ENCODE results near the gene SPINK1.
"Not testable (repeated sequence)": the region's sequence is repeated elsewhere in the genome, so short reads cannot be mapped to it uniquely, and the experiment has no call there.

SPINK1 gene, protein sequence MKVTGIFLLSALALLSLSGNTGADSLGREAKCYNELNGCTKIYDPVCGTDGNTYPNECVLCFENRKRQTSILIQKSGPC

GRCh38 chr5:147831465-147831864, at the start of gene SPINK1:
Gene SPINK1 (minus strand): TSS chr5:147831671. CDS start chr5:147831577, 94 bp downstream.
- no peak for DNase-seq

DNA sequence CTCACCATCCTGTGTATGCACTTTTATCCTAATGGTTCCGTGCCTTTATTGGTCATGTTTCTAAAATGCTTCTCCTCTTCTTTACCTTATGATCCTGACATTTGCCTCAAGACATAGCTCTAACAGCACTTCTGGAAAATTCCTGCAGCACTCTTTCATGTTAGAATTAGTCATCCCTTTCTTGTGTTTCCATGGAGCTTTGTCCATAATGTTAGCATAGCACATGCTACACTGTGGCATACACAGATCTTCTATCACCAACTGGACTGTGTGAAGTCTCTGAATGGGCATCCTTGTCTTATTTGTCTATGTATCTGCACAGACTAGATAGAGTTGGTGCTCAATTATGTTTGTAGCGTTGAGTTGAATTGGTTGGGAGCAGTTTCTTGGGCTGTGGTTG, 49.0 kb upstream of the SPINK1 start:
- DNase-seq = no peak

DNA sequence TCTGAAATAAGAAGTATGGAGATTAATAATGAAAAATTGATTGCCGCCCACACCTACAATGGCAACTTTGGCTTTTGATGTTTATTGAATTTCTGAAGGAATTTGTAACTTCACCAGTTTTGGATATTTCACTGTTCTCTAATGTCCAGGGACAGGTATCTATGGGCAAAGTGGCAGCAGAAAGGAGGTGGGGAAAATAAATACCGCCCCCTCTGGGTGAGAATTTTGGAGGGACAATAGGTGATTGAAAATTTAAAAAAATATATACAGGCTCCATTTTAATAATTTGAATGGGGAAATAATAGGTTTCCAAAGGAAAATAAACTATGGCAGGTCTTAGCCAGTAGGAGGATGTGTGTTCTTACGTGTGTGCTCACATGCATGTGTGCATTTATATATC, 48.3 kb upstream of the SPINK1 start:
- DNase-seq = no peak

GRCh38 chr5:147878066-147878759, 46.7 kb upstream of the SPINK1 start, which contains the start of gene SCGB3A2:
Gene SCGB3A2 (plus strand): TSS chr5:147878711. CDS start chr5:147878804, 93 bp downstream.
- DNase-seq = no peak

- DNase-seq = no peak
Observed at GRCh38 chr5:147876626-147877025, 45.2 kb upstream of the SPINK1 start.

- no peak for DNase-seq
Observed at GRCh38 chr5:147876141-147876540, 44.7 kb upstream of the SPINK1 start.

DNA sequence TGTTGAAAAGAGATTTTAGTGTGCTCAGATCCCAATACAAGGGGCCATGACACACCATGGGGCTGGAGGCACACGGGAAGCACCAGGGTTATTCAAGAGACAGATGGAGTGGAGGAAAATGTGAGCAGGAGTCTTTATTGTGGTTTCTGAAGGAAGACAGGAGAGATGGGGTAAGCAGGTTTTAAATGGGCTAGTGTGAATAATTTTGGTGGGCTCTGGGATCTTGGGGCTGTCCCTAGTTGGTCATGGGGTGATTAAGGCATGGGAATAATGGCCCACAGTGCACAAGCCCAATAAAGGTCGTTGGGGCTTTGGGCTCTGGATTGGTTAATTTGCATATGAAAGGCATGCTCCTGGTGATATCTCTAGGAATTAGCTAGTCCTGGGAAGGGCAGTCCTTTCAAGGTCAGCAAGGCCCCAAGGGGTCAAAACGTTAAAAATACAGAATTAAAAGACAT, 43.5 kb upstream of the SPINK1 start:
- no peak for DNase-seq

GRCh38 chr5:147874118-147874875, 42.8 kb upstream of the SPINK1 start:
- DNase-seq = not testable (repeated sequence)

- DNase-seq = not testable (repeated sequence)
Observed at GRCh38 chr5:147872744-147873435, 41.4 kb upstream of the SPINK1 start.

DNA sequence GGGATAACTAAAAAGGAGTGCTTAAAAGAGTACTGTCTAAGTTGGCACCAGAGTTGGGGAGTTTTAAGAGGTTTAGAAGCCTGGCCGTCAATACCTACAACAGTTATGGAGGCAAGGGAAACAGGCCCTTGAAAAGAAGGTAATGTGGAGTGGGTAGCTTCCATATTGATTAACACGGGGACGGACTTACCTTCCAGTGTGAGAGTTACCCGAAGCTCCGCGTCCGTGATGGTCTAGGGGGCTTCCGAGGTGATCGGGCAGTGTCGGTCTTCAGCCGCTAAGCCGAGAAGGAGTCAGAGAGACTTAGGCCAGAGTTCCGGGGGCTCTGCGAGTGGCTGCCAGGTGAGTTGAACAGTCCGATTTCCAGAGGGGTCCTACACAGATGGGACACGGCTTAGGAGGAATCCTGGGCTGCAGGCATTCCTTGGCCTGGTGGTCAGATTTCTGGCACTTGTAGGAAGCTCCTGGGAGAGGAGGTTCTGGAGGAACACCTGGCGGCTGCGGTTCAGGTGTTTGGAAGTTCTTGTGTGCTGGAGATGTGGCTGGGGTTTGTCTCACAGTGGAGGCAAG, 40.6 kb upstream of the SPINK1 start:
- DNase-seq = not testable (repeated sequence)

DNA sequence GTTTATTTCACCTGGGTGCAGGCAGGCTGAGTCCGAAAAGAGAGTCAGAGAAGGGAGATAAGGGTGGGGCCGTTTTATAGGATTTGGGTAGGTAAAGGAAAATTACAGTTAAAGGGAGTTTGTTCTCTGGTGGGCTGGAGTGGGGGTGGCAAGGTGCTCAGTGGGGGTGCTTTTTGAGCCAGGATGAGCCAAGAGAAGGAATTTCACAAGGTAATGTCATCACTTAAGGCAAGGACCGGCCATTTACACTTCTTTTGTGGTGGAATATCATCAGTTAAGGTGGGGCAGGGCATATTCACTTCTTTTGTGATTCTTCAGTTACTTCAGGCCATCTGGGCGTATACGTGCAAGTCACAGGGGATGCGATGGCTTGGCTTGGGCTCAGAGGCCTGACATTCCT, 38.4 kb upstream of the SPINK1 start:
- not testable (repeated sequence) for DNase-seq

GRCh38 chr5:147869112-147869511, 37.6 kb upstream of the SPINK1 start:
- no peak for DNase-seq

- no peak for DNase-seq
Observed at GRCh38 chr5:147863454-147864158, 32.1 kb upstream of the SPINK1 start.

GRCh38 chr5:147860641-147861025, 29.2 kb upstream of the SPINK1 start:
- no peak for DNase-seq

- no peak for DNase-seq
Observed at GRCh38 chr5:147859962-147860640, 28.6 kb upstream of the SPINK1 start.

- no peak for DNase-seq
Observed at GRCh38 chr5:147858565-147858964, 27.1 kb upstream of the SPINK1 start.

DNA sequence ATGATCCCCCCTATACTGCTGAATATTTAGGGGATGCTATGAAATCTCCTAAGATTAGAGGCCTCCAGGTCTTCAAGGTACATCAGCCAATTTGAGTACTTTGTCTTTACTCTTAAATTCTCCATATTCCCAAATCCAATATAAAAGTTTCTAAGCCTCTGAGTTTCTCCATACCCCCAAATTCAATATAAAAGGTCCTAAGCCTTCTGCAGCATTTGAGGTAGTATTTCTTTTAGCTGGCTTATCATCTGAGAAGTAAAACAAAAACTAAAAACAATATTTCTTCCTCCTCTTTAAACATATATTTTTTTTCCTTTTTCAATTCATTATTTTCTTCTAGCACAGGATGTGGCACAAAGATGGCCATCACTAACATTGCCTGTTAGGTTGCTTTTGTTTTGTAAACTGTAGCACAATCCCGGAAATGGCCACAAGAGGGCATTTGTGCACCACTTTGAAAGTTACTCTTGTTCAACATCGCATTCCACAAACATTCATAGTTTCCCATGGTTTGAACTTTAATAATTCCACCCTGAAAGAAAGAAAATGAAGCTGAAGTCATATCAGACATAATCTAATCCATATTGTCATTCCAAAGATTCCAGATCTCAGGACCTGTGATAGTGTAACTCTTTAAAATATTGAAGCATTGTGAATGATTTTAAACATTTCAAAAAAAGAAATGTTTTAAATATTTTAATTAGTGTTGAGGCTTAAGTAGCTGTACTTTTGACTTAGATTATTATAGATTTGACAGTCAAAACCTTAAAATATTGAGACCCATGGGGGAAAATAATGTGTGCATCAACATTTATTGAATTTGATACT, 26.0 kb upstream of the SPINK1 start:
- DNase-seq = peak; percentile 56

GRCh38 chr5:147856801-147857200, 25.3 kb upstream of the SPINK1 start:
- DNase-seq = no peak

DNA sequence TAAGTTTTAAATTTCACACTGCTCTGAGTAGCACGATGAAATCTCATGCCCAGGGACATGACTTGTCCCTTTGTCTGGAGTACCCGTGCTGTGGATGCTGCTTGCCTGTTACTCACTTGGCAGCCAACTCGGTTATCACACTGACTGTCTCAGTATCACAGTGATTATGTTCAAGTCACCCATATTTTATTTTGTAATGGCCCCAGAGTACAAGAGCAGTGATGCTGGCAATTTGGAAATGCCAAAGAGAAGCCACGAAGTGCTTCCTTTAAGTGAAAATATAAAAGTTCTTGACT, 24.3 kb upstream of the SPINK1 start:
- DNase-seq = no peak

DNA sequence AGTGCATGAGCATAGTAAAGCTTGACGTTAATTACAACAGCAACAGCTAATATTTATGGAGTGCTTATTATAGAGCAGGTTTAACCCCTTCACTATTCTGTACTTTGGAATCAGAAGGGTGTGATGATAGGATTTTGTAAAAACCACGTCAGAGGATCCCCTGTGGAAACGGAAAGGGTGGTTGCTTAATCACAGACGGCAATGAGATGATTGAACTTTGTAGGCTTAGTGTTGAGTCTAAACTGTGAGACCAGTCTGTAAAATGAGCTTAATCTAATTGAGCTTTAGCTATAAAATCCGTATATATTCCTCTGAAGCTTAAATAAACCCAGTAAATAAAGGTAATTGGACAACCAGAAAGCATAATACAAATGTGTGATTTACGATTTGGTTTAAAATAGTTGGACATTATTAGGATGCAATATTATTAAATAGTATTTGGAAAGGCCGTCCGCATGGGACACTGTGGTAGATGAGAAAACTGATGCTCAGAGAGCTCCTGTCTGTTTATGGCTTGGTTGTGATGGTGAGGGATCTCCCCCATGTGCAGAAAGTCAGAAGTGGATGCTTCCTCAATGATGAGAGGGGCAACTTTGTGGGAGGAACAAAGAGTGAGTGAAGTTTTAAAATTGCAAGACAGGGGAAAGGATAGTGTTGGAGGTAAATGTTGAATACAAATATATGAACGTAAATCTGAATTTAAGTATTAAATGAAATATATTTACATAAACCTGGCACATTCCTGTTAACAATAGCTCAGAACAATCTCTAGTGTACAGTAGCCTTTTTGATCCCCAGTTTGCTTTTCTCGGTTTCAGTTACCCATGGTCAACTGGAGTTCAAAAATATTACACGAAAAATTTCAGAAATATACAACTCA, 23.7 kb upstream of the SPINK1 start:
- no peak for DNase-seq
